Adrenal gland (tissue), 5 donors: ENCODE measurements around the gene SLC30A3.

Source experiments
- CTCF ChIP-seq, 6 experiments: fragments of 450-650 bp in 4 of 6; fragments of 200-600 bp in 2 of 6; sonication (generic) in 1 of 6; IDR thresholded peaks; 1 replicate in 5 of 6; 2 replicates in 1 of 6; pipeline versions ENCODE4 v1.5.1 to v1.8.0; 2016 to 2021; ENCODE audit warnings: antibody characterized with exemption in 6 of 6, mild to moderate bottlenecking in 2 of 6, moderate library complexity in 1 of 6
- POLR2A ChIP-seq, 2 donors: fragments of 450-650 bp; IDR thresholded peaks; one replicate each; pipeline ENCODE4 v1.6.1; 2017; ENCODE audit warnings: antibody characterized with exemption in 2 of 2, mild to moderate bottlenecking in 2 of 2, moderate library complexity in 1 of 2
- donor health status: DM: no; HTN: no; CAD: no.

- TF ChIP-seq CTCF (IDR thresholded peaks at IDR 0.05): no peak
- no peak for TF ChIP-seq POLR2A (IDR thresholded peaks at IDR 0.05)
These were observed 58.3 kb downstream of the SLC30A3 start for GRCh38 chr2:27204566-27204965.
